Germinal center (tissue), 1 donor: ENCODE measurements around the gene FBXO42.
"Not testable (repeated sequence)": the region's sequence is repeated elsewhere in the genome, so short reads cannot be mapped to it uniquely, and the experiment has no call there.

ENCODE experiments used
- DNase-seq: peaks from one replicate; pipeline ENCODE4 v3.0.0; 2012; ENCODE audit warnings: mixed read lengths, low spot score

The FBXO42 gene

DNA sequence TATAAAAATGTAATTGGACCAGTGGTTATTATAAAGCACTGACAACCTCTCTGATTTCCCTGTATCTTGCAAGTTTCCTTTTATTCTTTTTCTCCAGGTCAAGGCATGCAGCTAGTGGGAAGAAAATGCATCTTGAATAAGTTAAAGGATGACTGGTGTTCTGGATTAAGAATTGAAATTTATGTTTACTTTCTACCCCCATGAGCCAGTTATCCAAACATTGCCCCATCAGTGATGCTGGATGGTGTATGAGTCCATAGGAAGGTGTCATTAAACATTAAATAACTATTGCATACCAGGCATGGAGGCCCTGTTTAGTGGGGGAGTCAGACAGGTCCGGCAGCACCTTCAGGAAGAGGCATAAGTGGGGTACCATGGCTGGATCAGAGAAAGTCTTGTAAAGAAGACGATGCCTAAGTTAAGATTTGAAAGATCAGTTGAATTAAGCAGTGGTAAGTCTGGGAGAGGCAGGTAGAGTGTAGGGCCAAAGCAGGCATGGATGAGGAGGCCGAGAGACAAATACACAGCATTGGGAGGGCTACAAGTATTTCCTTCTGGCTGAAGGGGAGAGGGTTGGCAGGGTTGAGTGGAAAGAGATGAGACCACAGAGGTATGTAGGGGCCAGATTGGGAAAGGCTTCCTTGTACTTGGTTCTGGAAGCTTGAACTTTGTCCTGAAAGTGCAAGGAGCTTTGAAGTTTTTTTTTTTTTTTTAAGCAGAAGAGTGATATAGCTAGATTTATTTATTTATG lies 20.4 kb upstream of the FBXO42 start:
- DNase-seq: no peak

DNA sequence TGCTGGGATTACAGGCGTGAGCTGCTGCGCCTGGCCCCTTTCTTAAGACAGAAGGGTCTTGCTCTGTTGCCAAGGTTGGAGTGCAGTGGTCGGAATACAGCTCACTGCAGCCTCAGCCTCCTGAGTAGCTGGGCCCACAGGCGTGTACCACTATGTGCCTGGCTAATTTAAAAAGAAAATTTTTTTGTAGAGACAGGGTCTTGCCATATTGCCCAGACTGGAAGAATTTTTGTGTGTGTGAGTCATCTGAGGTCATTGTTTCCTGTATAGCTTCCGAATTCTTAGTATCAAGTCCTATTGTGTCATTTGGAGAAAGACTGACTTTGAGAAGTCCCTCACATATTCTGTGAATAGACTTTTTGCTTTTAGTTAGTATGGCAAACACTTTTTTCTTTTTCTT lies 19.4 kb upstream of the FBXO42 start:
- no peak for DNase-seq

DNA sequence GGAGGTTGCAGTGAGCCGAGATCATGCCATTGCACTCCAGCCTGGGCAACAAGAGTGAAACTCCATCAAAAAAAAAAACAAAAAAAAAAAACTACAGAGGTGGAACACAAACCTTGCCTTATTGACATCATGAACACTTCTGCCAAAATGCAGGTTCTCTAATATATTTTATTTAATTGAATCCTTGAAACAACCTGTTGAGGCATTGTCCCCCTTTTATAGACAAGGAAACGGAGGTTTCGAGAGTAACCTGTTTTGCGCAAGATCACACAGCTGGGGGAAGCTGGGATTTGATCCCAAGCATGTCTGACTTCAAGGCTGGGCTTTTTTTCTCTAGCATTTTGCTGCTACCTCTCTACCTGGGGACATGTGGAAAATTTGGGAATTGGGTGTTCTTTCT lies 17.5 kb upstream of the FBXO42 start:
- DNase-seq: no peak

DNA sequence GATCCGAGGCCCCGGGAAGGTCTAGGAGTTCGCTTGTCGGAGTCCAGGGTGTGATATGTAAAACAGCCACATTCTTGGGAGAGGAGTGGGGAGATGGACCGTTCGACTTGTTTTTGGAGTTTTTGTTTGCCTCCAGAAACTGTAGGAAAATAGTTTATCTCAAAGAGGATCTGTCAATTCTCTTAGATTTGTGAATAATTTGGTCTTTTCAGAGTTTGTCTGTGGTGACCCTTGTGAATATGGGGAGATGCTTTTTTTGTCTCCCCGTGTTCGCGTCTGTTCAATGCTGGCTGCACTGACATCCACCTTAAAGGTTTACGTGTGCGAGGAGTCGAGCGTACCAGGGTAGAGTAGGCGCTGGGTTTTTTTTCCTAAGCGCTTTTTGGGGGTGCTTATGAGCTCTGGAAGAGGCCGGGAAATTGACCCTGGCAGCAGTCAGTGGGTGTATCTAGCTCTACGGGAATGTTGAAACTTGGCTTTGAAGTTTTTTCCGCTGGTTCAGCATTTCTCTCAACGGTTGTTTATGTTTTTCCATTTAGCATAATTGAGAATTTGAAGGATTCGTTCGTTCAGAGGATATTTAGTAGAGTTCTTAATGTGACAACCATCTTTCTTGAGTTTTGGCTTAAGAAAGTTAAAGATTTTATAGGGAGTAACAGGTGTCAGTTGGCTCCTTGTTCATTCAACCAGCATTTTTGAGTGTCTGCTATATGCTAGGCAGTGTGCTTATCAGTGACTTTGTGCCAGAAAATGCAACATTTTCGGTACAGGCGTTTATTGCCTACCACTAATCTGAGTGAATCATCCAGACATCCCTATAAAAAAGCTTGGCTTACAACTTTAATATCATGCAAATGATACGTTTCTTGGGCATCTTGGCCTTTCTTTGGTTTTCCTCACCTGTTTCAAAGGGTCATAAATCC lies 15.9 kb upstream of the FBXO42 start:
- peak; percentile 30 for DNase-seq

DNA sequence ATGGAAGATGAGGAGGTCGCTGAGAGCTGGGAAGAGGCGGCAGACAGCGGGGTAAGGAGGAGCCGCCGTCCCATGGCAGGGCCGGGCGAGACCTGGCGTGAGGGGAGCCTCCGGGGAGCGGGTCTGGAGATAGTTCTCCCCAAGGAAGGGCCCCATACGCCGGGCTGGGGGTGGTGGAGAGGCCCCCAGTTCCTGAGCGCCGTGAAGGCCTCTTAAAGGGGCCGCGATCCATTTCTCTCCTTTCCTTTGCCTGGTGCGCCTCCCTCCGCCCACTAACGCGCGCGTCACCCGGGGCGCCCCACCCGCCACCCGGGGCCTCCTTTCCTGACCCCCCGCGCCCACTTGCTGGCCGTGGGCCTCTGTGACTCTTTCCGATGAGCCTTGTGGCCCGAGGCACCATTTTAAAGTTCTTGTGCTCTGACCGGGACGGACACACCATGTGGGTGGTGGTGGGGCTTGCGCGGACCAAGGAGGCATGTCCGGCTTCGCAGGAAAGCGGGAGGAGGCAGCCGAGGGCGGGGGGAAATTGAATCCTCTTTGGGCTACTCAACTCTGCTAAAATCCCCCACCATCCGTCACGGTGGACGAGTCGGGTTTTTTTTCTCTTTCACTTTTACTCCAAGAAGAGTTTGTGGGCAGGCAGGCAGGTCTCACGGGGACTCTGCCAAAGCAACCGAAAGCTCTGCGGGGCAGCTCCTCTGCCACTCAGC lies 15.1 kb upstream of the FBXO42 start:
- peak; percentile 82 for DNase-seq

DNA sequence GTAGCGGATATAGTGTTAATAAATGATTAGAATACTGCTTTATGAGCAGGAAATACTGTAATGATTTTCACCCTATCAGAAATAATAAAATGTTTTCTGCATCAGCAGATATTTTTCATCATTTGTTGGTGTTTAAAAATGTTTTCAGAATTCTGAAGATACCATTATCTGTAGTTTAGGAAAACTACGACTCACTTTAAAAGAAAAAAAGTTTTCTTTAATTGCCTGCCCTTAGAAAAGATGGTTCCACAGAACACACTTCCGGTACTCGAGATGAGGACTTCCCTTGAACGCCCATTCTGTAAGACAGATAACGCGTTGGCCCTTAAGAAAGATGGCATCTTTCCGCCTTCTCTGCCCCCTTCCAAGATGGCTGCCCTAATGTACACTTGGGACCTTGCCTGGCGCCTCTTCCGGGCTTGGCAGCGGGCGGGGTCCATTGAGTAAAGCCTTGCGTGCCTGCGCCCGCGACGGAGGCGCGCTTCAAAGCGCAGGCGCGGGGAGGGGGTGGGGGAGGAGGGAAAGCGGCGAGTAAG lies 14.5 kb upstream of the FBXO42 start, which contains the start of gene SZRD1:
Gene SZRD1, plus strand, starts transcription at position 521 of the 536 bp plus-strand sequence. CDS start 16 bp downstream, outside the sequence.
- peak; percentile 95 for DNase-seq

DNA sequence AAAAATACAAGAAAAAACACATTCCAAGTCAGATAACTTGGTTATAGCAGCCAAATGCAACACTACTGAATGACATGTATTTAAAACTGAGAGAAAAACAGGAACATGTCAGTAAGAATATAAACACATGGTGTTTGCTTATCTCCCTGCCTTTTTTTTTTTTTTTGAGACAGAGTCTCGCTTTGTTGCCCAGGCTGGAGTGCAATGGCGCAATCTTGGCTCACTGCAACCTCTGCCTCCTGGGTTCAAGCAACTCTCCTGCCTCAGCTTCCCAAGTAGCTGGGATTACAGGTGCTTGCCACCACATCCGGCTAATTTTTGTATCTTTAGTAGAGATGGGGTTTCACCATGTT lies 12.8 kb upstream of the FBXO42 start:
- DNase-seq: not testable (repeated sequence)

DNA sequence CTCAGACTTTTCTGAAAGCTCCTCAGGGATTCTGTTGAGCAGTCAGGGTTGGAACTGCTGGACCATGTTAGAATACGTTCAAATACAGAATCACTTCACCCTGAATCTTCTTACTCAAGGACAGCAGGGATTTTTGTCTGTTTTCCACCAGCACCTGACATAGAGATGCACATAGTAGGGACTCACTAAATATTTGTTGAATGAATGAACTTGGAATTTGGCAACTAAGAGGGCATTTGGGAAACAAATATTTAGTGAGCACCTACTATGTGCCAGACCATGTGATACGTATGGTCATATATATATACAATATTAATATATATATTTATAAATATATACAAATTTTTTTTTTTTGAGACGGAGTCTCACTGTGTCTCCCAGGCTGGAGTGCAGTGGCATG lies 4.6 kb upstream of the FBXO42 start:
- no peak for DNase-seq

DNA sequence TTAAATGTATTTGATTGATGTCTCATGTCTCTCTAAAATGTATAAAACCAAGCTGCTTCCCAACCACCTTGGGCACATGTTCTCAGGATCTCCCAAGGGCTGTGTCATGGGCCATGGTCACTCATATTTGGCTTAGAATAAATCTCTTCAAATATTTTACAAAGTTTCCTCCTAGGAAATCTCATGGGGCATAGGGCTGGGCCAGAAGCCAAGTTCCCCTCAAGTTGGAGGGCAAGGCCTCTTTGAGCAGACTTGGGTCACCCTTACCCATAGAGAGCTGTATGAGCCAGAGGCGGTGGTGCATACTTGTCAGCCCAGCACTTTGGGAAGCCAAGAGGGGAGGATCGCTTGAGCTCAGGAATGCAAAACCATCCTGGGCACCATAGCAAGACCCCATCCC lies 2.3 kb upstream of the FBXO42 start:
- no peak for DNase-seq

DNA sequence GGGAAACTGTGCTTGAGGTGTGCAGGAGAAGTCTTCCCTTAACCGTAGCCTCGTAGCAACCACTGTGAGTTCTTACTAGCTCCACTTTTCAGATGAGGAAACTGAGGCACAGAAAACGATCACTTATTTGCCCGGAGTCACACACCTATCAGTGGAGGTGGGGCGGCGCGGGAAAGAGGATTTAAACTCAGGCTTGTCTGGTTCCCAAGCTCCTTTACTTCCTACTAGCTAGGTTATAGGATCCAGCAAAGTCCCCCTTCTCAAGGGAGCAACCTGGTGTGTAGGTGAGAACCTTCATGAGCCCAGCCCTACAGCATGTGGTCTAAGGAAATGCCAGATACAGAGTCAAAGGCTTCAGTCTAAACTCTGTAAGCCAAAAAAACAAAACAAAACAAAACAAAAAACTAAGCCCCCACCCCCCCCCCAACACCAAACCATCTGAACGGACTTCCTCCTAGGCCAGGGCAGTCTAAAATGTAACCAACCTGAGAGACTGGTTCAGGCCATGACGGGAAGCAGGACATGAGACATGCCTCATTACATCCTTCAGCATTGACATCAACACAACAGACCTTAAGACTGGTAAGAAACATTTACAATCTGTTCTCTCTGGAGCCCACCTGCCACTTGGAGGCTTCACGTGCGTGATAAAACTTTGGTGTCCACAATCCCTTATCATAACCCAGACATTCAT lies 709 bp upstream of the FBXO42 start:
- no peak for DNase-seq

DNA sequence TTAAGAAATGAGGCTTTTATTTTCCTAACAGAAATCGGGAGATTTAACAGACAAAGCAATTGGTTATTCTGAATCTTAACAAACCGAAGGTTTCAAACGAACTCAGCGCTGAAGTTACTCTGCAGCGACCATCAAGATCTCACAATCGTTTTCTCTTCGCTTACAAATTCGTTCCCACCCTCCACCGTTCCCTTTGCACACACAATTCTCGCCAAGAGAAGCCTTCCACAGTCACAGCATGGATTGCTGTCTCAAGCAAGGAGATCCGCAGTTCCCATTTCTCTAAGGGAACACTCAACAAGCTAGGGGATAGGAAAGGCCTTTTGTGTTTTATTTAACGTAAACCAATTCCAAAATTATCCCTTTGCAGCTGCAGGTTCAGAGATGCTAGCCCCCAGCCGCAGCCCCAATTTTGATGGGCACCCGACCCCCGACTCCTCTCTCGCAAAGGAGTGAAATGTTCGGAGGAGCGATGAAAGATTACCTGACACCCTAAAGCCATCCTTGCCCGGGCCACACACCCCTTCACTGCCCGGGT lies 755 bp downstream of the FBXO42 start:
- DNase-seq: no peak

DNA sequence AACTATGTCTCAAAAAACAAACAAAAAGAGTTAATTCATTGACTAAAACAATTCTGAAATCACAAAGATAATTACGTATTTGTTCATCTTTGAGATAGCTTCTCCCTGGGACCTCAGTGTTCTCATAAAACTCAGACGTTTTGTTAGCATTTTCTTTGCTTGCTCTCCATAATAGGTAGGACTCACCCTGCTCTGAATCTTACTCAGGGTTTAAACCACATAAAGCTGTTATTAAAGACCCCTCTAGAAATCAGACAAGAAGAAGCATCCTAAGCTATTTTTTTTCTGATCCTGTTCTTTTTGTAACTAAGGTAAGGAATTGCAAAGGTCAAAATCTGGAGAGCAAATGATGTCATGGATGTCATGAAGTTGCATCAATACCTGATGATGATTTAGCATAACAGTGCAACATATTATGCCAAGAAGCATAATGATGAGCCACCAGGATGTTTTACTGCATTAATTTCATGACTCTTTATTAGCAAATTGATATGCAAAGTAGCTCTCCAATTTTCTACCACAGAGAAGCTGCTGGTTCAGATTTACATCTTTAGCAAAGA lies 2.4 kb downstream of the FBXO42 start:
- no peak for DNase-seq

DNA sequence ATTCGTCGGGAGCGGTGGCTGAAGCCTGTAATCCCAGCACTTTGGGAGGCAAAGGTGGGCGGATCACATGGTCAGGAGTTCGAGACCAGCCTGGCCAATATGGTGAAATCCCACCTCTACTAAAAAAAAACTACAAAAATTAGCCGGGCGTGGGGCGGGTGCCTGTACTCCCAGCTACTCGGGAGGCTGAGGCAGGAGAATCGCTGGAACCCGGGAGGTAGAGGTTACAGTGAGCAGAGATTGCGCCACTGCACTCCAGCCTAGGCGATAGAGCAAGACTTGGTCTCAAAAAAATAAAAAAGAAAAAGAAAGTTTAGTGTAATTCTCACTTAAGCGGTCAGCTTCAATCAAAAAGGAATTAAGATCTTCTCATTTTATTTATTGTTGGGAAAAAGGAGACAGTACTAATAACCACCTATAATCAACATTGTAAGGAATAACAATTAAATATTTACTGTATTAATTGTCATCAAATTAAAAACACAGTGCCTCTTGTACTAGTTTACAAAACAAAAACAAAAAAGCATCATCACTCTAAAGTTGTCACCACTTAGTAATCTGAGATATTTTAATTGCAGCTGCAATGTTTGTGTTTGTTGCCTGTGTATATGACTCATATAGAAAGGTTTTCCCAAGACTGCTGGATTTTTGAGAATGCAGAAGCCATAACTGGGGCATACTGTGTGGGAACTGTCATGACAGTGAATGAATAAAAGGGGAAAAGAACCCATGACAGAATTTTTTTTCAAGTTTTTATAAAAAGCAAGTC lies 3.7 kb downstream of the FBXO42 start:
- no peak for DNase-seq

DNA sequence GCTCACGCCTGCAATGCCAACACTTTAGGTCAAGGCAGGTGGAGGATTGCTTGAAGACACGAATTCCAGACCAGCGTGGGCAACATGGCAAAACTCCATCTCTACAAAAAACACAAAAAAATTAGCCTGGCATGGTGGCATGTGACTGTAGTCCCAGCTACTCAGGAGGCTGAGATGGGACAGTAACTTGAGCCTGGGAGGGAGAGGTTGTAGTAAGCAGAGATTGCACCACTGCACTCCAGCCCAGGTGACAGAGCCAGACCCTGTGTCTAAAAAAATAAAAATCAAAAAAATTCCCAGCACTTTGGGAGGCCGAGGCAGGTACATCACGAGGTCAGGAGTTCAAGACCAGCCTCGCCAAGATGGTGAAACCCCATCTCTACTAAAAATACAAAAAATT lies 9.0 kb downstream of the FBXO42 start:
- DNase-seq: not testable (repeated sequence)

DNA sequence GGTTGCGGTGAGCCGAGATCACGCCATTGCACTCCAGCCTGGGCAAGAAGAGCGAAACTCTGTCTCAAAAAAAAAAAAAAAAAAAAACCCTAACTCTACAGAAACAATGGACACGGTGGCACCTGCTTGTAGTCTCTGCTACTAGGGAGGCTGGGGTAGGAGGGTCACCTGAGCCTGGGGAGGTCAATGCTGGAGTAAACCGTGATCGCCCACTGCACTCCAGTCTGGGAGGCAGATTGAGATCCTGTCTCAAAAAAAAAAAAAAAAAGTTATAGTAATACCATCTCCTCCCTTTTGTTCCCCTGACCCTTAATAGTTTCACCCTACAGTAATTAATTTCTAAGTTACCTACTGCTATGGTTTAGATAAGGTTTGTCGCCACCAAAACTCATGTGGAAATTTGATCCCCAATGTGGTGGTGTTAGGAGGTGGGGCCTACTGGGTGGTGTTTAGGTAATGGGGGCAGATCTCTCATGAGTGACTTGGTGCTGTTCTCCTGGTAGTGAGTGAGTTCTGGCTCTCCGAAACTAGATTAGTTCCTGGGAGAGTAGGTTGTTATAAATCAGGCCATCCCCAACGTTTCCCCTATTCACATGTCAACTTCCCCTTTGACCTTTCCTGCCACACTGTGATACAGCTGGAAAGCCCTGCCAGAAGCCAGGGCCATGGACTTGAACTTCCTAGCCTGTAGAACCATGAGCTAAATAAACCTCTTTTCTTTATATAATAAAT lies 9.8 kb downstream of the FBXO42 start:
- no peak for DNase-seq

DNA sequence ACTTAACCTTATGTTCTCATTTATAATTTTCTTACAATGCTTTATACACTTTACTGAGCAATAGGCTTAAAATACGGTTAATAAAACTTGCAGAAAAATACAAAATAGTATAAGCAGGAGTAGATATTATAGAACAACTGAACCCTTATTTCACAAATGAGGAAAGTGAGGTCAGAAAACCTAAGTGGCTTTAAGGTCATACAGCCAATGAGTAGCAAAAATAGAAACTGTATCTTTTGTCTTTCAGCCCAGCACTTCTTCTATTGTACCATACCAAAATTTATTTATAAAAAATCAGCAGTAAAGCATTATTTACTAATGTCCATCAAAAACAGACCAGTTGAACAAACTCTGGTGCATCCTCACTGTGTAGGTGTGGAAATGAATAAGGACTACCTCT lies 11.6 kb downstream of the FBXO42 start:
- DNase-seq: no peak

DNA sequence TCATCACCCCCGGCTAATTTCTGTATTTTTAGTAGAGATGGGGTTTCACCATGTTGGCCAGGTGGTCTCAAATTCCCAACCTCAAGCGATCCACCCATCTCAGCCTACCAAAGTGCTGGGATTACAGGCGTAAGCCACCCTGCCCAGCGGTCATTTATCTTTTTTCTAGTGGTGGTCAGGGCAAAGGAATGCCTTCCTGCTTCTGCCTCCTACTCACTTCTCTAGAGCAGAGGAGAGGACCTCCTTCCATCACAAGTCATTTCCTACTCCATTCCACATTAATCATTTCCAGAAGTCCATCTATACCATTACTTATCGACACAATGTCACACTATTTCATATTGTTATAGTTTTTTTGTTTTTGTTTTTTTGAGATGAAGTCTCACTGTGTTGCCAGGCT lies 13.3 kb downstream of the FBXO42 start:
- no peak for DNase-seq

DNA sequence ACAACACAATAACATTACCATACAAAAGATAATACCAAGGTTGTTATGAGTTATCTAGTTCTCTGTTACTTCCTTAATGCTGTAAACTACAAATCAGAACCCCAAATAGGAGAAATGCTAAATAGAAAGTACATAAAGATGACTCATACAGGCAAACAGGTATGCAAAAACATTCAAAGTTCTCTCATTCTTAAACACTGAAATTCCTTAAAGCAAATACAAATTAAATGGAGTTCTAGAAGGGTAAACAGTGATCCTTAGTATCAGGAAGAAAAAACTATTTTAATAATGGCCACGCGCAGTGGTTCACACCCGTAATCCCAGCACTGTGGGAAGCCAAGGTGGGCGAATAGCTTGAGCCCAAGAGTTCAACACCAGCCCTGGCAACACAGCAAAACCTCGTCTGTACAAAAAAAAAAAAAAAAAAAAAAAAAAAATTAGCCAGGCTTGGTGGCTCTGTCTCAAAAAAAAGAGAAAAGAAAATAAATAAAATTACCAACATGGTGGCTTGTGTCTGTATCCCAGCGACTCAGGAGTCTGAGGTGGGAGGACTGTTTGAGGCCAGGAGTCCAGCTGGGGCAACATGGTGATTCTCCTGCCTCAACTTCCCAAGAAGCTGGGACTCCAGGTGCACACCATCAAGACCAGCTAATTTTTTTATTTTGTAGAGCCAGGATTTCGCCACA lies 17.5 kb downstream of the FBXO42 start:
- DNase-seq: no peak

DNA sequence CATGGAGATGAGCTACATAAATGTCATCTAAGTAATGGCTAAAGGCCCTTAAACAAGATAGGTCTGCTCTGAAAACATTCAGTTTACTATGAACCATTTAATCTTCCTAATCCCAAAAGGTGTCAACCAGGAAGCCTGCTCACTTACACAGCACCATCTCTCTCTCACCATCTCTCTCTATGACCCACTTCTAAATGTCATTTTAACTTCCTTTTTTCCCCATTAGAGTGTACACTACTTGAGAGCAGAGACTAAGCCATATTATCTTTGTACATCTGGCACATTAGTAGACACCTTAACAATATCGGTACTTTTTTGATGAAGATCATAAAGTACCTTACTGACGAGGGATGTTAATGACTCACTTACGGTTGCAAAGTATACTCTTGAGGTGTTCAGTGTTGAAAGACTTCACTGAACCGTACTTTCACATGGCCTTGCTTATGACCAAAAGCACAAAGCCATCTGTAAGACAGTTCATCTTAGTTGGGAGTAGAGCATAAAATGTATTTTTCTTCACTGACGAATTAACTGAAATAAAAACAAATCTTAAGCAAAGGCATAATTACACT lies 25.4 kb downstream of the FBXO42 start:
- DNase-seq: no peak
